Ovary (tissue), 9 donors: ENCODE measurements around the gene PITPNC1. TPM values are rescaled to one million over a fixed set of nuclear protein-coding genes. Genes with fewer than 3 reads are reported as not detected.

ENCODE experiments used
- DNase-seq, 5 donors: peaks; one replicate each; pipeline ENCODE4 v3.0.0-alpha.2; 2019 to 2020
- H3K27ac ChIP-seq, 2 donors: fragments of 200-600 bp; one replicate each; pipeline versions ENCODE4 v1.5.1 to v1.8.0; 2019 to 2022
- H3K27me3 ChIP-seq: fragments of 200-600 bp; one replicate; pipeline ENCODE4 v1.8.0; 2022
- H3K36me3 ChIP-seq: fragments of 200-600 bp; sonication (generic); one replicate; pipeline ENCODE4 v1.5.1; 2019
- H3K4me1 ChIP-seq: one replicate; pipeline ENCODE4 v1.8.1; 2013; ENCODE audit warnings: mild to moderate bottlenecking, moderate library complexity; ENCODE audit not compliant: insufficient read depth
- H3K4me3 ChIP-seq: fragments of 200-600 bp; sonication (generic); one replicate; pipeline ENCODE4 v1.5.1; 2017
- H3K9me3 ChIP-seq, 2 donors: fragments of 200-600 bp in 1 of 2; sonication (generic) in 1 of 2; one replicate each; pipeline versions ENCODE4 v1.5.1 to v1.8.1; 2013 to 2019; ENCODE audit warnings: mild to moderate bottlenecking in 1 of 2, moderate library complexity in 1 of 2
- CTCF ChIP-seq, 3 donors: fragments of 450-650 bp in 2 of 3; fragments of 200-600 bp in 1 of 3; IDR thresholded peaks; one replicate each; pipeline versions ENCODE4 v1.5.1 to v1.8.0; 2016 to 2022; ENCODE audit warnings: antibody characterized with exemption in 3 of 3, mild to moderate bottlenecking in 1 of 3
- EP300 ChIP-seq: sonication (generic); formaldehyde crosslinking; IDR thresholded peaks from one replicate; pipeline ENCODE4 v1.6.1; 2017; ENCODE audit warnings: antibody characterized with exemption
- POLR2A ChIP-seq: fragments of 450-650 bp; IDR thresholded peaks from one replicate; pipeline ENCODE4 v1.6.1; 2017; ENCODE audit warnings: antibody characterized with exemption, mild to moderate bottlenecking, moderate library complexity
- WGBS, 3 donors: extraction: QIAGEN DNeasy Blood & Tissue Kit in 1 of 3; methylation state at CpG; one replicate each; pipeline versions ENCODE4 v1.1.5 to v1.1.7; 2013 to 2017; 5-methylcytosine and 5-hydroxymethylcytosine counted together
- intact Hi-C, 4 donors: fragments of 100-400 bp; cut with DNase I; formaldehyde crosslinking; loops; one replicate each; pipeline versions ENCODE4 v1.11.0 to v1.15.1; 2022 to 2023
- polyA plus RNA-seq, 2 donors: library from polyadenylated mRNA; stranded (reverse); fragments of 200-250 nt in 1 of 2; fragments of 350-450 nt in 1 of 2; fragmentation: Illumina TruSeq in 1 of 2; extraction: RNeasy Lipid Tissue Mini Kit (QIAGEN cat#74804) in 1 of 2; gene quantifications; one replicate each; pipeline ENCODE4 v1.2.3, GENCODE V29; 2013 to 2014
- total RNA-seq, 7 donors: library from RNA; depleted of rRNA in 2 of 7; stranded (reverse); fragments of >200 nt in 2 of 7; fragmentation: NEBNext Ultra II Directional in 3 of 7; extraction: Animal tissue kit (Norgen Biotek cat#: 25700) in 3 of 7; gene quantifications; one replicate each; pipeline versions ENCODE4 v1.1.0 to v1.2.4, GENCODE V29; 2016 to 2023
- donor health status: DM: no; HTN: no; CAD: no; lungs with moderate emphysema.
- donor health status: DM: no; HTN: no; CAD: no.
- donor health status: Bipolar disorder and iron deficiency.
- donor health status: DM: yes; HTN: yes; CAD: no.
- donor health status: DM: no; HTN: no; CAD: no.
- donor health status: DM: yes; HTN: yes; CAD: no.

Gene PITPNC1
- total and polyA plus RNA-seq, 9 donors = 14.9 to 40.9 (median 23.8) TPM

GRCh38 chr17:67615011-67615561 is 238.0 kb downstream of the PITPNC1 start:
- H3K4me3 ChIP-seq = no peak overlapping the region
- peaks cover 1% of the 10 kb centered on the region for H3K4me1 ChIP-seq
- no peak for DNase-seq
- no peaks in the 10 kb centered on the region for H3K27me3 ChIP-seq
- intact Hi-C loops = loop anchor here in 1 of 4 donors (5.0 kb wide), 1 partner anchor 238 kb away; the partner anchor contains the start of gene PITPNC1
- WGBS, 3 donors = 82 to 90% (median 89%) methylated on average over 13 of the region's 13 CpGs
- TF ChIP-seq CTCF (IDR thresholded peaks at IDR 0.05) (no peak), EP300 (no peak)
- no peaks in the 10 kb centered on the region for H3K36me3 ChIP-seq
- no peak overlapping the region for H3K27ac ChIP-seq
- no peaks in the 10 kb centered on the region for H3K9me3 ChIP-seq

GRCh38 chr17:67615736-67616135 is 238.7 kb downstream of the PITPNC1 start:
- Histone ChIP-seq H3K4me3 (no peak overlapping the region), H3K4me1 (peaks cover 1% of the 10 kb centered on the region), H3K27me3 (no peaks in the 10 kb centered on the region), H3K9me3 (no peaks in the 10 kb centered on the region), H3K27ac (no peak overlapping the region), H3K36me3 (no peaks in the 10 kb centered on the region)
- intact Hi-C loops = loop anchor here in 1 of 4 donors (5.0 kb wide), 1 partner anchor 238 kb away; the partner anchor contains the start of gene PITPNC1
- 95 to 97% (median 95%) methylated on average over 7 of the region's 7 CpGs for WGBS, 3 donors
- no peak for DNase-seq
- no peak for TF ChIP-seq EP300

DNA sequence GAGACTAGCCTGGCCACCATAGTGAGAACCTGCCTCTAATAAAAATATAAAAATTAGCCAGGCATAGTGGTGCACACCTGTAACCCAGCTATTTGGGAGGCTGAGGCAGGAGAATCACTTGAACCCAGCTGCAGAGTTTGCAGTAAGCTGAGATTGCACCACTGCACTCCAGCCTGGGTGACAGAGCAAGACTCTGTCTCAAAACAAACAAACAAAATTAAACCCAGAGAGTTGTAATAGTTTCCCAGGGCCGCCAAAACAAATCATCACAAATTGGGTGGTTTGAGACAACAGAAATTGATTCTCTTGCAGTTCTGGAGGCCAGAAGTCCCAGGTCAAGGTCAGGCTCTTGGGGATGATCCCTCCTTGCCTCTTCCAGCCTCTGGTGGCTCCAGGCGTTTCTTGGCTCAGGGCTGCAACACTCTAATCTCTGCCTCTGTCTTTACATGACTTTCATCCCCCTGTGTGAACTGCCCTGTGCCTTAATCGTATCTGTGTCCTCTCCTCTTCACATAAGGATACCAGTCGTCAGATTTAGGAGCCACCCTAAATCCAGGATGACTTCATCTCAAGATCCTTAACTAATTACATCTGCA is 240.3 kb downstream of the PITPNC1 start:
- Histone ChIP-seq H3K9me3 (no peaks in the 10 kb centered on the region), H3K4me1 (peaks cover 1% of the 10 kb centered on the region), H3K27ac (no peak overlapping the region), H3K4me3 (no peak overlapping the region), H3K27me3 (no peaks in the 10 kb centered on the region), H3K36me3 (no peaks in the 10 kb centered on the region)
- intact Hi-C loops = loop anchor here in 1 of 4 donors (5.0 kb wide), 1 partner anchor 240 kb away; the partner anchor contains the start of gene PITPNC1
- no peak for DNase-seq
- 60 to 63% (median 62%) methylated on average over 4 of the region's 4 CpGs for WGBS, 3 donors
- TF ChIP-seq EP300 (no peak), POLR2A (no peak)

GRCh38 chr17:67619555-67619954 is 242.5 kb downstream of the PITPNC1 start:
- Histone ChIP-seq H3K27ac (no peak overlapping the region), H3K9me3 (no peaks in the 10 kb centered on the region), H3K36me3 (no peaks in the 10 kb centered on the region), H3K27me3 (no peaks in the 10 kb centered on the region), H3K4me1 (peaks cover 1% of the 10 kb centered on the region), H3K4me3 (no peak overlapping the region)
- TF ChIP-seq CTCF (IDR thresholded peaks at IDR 0.05) = no peak
- TF ChIP-seq EP300 = no peak
- no peak for TF ChIP-seq POLR2A
- DNase-seq = no peak
- intact Hi-C loops = loop anchor here in 1 of 4 donors (5.0 kb wide), 1 partner anchor 242 kb away; the partner anchor contains the start of gene PITPNC1
- 97 to 98% (median 98%) methylated on average over 9 of the region's 9 CpGs for WGBS, 3 donors

- TF ChIP-seq POLR2A (no peak), EP300 (no peak), CTCF (IDR thresholded peaks at IDR 0.05) (no peak)
- no peak overlapping the region for H3K4me3 ChIP-seq
- WGBS, 3 donors = 96 to 98% (median 96%) methylated on average over 8 of the region's 8 CpGs
- H3K4me1 ChIP-seq = peaks cover 1% of the 10 kb centered on the region
- intact Hi-C loops = loop anchor here in 1 of 4 donors (10.0 kb wide), 1 partner anchor 245 kb away; the partner anchor contains the start of gene PITPNC1
- H3K27me3 ChIP-seq = no peaks in the 10 kb centered on the region
- H3K27ac ChIP-seq = no peak overlapping the region
- no peak for DNase-seq
- no peaks in the 10 kb centered on the region for H3K9me3 ChIP-seq
- H3K36me3 ChIP-seq = no peaks in the 10 kb centered on the region
Measured at GRCh38 chr17:67620088-67620487, 243.0 kb downstream of the PITPNC1 start.
